Measurements from ENCODE around the gene ERFE.
A peak's percentile ranks its signal among the peaks of the same experiment; 100 is the strongest.

ERFE gene

DNA sequence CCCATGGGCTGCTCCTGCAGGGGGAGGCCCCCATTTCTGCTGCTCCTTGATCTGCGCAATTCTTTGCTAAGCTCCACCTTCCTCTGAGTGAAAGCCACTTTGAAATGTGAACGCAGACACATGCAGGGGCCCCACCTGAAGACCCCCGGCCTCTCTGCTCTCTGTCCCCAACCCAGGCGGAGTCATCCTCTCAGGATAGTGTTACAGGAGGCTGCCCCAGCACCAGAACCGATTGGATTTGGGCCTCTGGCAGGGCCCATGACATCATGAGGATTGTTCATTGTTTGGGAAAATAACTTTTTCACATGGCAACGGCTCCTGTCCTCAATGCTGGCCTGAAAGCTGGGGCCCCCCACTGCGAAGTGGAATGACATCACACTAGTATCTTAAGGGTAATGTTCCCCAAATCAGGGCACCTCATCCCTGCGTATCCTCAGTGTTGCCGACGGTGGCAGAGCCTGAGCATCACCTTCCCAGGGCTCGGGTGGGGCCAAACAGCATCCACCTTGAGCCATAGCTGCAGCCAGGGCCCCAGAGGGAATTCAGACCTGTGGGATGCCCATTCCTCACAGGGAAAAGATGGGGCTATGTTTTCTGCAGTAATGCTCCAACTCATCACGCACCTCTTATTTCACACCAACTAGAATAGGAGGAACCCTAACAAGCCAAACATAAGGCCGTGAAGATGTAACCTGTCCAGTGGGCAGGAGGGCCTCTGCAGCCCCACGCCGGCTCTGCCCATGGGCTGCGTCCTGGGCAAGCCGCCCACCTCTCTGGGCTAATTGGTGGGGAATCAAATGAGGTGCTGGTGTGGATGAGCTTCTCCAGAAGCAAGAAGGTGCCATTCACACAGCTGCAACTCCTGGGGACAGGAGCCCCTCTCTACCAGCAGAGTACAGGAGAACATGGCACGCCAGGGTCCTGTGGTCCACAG is 2.7 kb upstream of the ERFE start:
- DNase-seq = no peak

- no peak for DNase-seq
These were observed 1.2 kb upstream of the ERFE start for GRCh38 chr2:238157506-238158017.

GRCh38 chr2:238158018-238158508 is 707 bp upstream of the ERFE start:
- no peak for DNase-seq

GRCh38 chr2:238159071-238159539 is 335 bp downstream of the ERFE start:
- no peak for DNase-seq

DNA sequence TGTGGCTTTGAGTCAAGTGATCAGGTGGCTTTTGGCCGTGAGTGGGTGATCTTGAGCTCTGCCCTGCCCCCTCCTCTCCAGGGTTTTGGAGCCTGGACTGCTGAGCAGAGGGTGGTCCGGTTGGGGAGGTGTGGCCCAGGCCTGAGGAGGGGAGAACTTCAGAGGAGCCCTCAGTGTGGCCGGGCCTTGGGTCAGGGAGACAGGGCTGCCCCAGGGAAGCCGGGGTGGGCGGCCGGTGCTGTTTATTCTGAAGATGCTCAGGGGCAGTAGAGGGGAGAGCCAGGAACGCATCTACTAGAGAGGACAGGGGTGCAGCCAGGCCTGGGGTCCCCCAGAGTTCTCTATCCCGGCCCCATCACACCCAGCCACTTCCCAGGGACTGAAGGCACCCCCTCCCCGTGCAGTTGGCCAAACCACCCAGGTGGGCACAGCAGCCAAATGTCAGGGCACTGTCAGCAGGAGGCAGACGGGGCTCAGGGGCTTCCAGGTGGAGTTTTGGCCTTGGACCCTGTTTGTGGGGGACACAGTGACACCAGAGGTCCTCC is 963 bp downstream of the ERFE start:
- DNase-seq = no peak

- DNase-seq = peak in 3 of 14 donors; percentile 8 to 24 (median 11)
These were observed 1.7 kb downstream of the ERFE start for GRCh38 chr2:238160206-238161129.

DNA sequence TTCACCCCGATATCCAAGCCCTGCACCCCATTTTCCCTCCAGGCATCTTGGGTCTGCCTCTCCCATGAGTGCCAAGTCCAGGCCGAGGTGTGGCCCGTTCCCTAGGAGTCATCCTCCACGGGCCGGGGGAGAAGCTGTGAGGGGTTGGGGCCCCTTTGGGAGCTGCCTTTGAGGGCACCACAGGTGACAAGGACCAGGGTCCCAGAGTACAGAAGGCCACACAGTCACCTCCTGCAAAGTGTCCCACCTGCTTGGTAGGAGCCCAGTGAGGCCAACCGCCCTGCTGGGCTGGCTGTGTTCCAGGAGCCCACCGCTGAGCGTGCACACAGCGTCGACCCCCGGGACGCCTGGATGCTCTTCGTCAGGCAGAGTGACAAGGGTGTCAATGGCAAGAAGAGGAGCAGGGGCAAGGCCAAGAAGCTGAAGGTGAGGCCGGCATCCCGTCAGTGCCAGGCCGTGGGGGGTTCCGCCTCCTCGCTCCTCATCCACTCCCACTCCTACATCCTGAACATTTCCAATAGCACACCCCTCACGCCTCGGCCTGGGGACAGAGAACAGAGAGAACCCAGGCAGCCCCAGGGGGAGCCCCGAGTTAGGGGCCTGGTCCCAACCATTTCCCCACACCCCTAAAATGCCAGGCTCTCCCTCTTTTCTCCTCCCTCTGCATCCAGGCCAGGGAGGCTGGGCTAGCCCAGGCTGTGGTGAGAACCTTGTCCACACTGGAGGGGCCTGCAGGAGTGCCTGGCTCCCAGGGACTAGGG is 2.7 kb downstream of the ERFE start:
- no peak for DNase-seq

- peak in 1 of 14 donors; percentile 20 for DNase-seq
These were observed 3.6 kb downstream of the ERFE start for GRCh38 chr2:238162251-238162845.

DNA sequence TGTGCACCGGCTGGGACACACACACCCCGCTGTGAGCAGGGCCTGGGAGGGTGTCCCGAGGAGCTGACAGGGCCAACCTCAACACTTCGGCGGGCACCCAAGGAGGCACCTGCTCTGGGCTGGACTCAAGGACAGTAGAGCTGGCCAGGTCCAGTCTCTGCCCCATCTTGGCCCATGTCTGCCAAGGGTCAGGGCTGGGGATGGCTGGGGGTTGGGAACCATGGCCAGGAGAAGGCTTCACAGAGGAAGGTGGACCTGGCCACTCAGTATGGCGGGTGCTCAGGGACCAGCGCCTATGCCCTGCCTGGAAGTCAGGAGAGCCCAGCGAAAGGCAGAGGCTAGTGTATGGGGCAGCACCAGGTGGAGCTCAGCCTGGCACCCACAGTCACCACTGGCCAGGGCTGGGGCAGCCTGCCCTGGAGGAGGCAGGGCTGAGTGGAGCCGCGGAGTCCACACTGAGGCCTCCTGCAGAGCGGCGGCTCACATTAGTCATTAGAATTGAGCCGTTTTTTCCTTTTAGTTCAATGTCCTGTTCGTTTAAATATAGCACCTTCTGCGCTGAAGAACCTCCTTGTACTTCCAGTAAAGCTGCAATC is 4.2 kb downstream of the ERFE start:
- DNase-seq = peak in 1 of 14 donors; percentile 23

GRCh38 chr2:238163481-238164198 is 4.9 kb downstream of the ERFE start:
- DNase-seq = no peak

- no peak for DNase-seq
These were observed 6.1 kb downstream of the ERFE start for GRCh38 chr2:238164906-238165287.

GRCh38 chr2:238165288-238165921 is 6.6 kb downstream of the ERFE start:
- DNase-seq = peak in 1 of 14 donors; percentile 46

DNA sequence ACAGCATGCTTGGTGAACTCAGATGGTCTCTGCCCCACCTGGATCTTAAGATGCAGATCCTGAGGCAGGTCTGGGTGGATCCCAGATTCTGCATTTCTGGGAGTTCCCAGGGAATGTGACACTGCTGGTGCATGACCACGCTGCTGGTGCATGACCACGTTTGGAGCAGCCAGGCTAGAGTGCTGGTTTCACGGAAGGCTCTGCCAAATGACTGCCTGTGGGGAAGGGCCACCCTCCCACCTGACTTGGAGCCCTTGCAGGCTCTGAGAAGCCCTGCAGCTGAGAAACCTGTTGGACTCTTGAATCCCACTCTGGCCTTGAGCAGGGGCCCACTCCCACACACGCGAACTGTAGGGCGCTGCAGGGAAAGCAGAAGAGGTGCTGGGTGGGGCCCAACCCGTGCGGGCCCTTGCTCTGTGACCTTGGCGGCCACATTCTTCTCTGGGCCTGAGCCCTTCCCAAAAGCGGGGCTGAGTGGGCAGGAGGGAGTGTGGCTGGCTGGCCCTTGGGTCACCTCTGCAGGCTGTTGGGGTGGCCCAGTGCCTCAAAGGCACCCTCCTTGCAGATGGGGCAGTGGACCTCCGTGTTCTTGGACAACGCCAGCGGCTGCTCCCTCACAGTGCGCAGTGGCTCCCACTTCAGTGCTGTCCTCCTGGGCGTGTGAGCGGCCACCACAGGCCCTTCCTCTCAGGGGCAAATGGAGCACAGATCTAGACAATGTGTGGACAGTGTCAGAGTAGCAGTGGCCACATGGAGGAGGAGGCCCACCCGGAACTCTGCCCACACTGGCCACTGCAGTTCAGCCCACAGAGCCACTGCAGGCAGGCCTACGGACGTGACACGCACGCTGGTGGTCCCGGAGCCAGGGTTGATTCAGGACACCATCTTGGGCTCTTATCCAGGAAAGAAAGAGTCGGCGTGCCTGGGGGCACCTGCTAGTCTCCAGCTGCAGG is 7.9 kb downstream of the ERFE start:
- peak in 1 of 14 donors; percentile 37 for DNase-seq

- DNase-seq = no peak
These were observed 8.6 kb downstream of the ERFE start for GRCh38 chr2:238167344-238167715.

DNA sequence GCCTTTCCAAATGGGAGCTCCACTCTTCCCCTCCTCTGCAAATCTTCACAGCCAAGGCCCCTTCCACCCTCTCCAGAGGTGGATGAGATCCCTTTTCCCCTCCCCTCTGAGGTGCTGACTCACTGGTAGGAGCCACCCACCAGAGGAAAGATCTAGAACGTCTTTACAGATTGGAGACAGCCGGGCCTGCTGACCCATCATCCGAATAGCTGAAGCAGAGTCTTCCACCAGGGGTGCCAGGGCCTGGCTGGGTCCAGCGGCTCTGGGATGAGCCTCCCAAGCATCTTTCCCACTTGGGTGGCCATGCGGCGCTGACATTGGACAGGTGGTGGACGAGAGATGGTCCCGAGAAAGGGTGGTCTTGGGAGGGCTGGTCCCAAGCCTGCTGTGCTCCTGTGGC is 9.0 kb downstream of the ERFE start:
- no peak for DNase-seq

- DNase-seq = no peak
These were observed 9.7 kb downstream of the ERFE start for GRCh38 chr2:238168196-238169047.

GRCh38 chr2:238169048-238169707 is 10.4 kb downstream of the ERFE start:
- peak in 1 of 14 donors; percentile 33 for DNase-seq

All from C1 segment of cervical spinal cord (tissue), 14 donors.